ENCODE results near the gene GRIK5. TPM values are rescaled to one million over a fixed set of nuclear protein-coding genes. Genes with fewer than 3 reads are reported as not detected.

Gene GRIK5
- total and polyA plus RNA-seq, 2 of the 8 experiments (the other 6 are each of a cell fraction or from before 2014, with no cell fraction given) = 17.8 to 42.9 TPM

- H3K36me3 ChIP-seq (ENCODE audit: control insufficient read depth in 2 of 4, insufficient read depth in 4 of 4, low read length in 3 of 4) = peaks cover 16 to 63% (median 53%) of the 10 kb centered on the region in 4 experiments
- H2BK120ac ChIP-seq (replicated peaks; ENCODE audit: low read depth, low read length) = no peak overlapping the region
- H3K27me3 ChIP-seq (replicated peaks in 1 of 4; ENCODE audit: control insufficient read depth in 3 of 4, extremely low read depth in 1 of 4, insufficient read depth in 3 of 4, low read length in 3 of 4) = no peaks in the 10 kb centered on the region
- H2BK12ac ChIP-seq (ENCODE audit: low read depth, low read length) = no peak overlapping the region
- H3K79me1 ChIP-seq (ENCODE audit: low read depth, low read length) = no peaks in the 10 kb centered on the region
- no peak overlapping the region for H3K56ac ChIP-seq (replicated peaks; ENCODE audit: insufficient read length, low read depth, low read length)
- H3K9ac ChIP-seq (replicated peaks in 1 of 4; ENCODE audit: extremely low read depth in 1 of 4, low read depth in 3 of 4, low read length in 3 of 4) = no peak overlapping the region
- no peak overlapping the region; the same call in 1 of the 2 replicates for H4K8ac ChIP-seq (ENCODE audit: extremely low read depth, insufficient read depth, low read length)
- no peak overlapping the region for H3K4me2 ChIP-seq (ENCODE audit: insufficient read depth in 1 of 2, low read depth in 2 of 2, low read length in 2 of 2)
- H4K5ac ChIP-seq (ENCODE audit: insufficient read length, low read depth, low read length) = no peak overlapping the region
- FAIRE-seq (no peak), DNase-seq (ENCODE audit: low read depth in 1 of 2, low spot score in 2 of 2) (no peak)
- WGBS, 2 experiments (ENCODE audit: extremely low coverage in 1 of 2, insufficient coverage in 1 of 2, insufficient read length in 1 of 2, insufficient replicate concordance in 2 of 2, low coverage in 1 of 2, low lambda C conversion rate in 2 of 2, missing lambda C conversion rate in 1 of 2) = 94% methylated on average over 16 of the region's 17 CpGs; no CpG with 5 or more reads in 1 of the 2 experiments
- H3K4ac ChIP-seq (replicated peaks; ENCODE audit: insufficient read length, low read depth, low read length) = no peak overlapping the region
- no peaks in the 10 kb centered on the region for H3K9me3 ChIP-seq (ENCODE audit: insufficient read depth in 2 of 2, low read depth in 1 of 2, low read length in 1 of 2)
- ChIA-PET POLR2A (ENCODE audit: partially characterized antibody) (interaction anchor here (1.3 kb wide), 1 partner anchor 20 kb away, joined by 3 read pairs; no protein-coding TSS in a partner anchor), CTCF (ENCODE audit: partially characterized antibody) (interaction anchor here (0.8 to 5.6 kb wide), 7 partner anchors 9 to 348 kb away, joined by 3 to 23 read pairs (median 4); no protein-coding TSS in a partner anchor)
- no peak overlapping the region for H3K27ac ChIP-seq (ENCODE audit: low read depth, low read length)
- no peaks in the 10 kb centered on the region for H3K4me1 ChIP-seq (replicated peaks in 1 of 4; ENCODE audit: control insufficient read depth in 3 of 4, insufficient read depth in 4 of 4, low read length in 3 of 4)
- H2BK15ac ChIP-seq (ENCODE audit: low read length) = no peak overlapping the region
- no peaks in the 10 kb centered on the region for H3K79me2 ChIP-seq (ENCODE audit: control insufficient read depth in 1 of 2, insufficient read depth in 2 of 2, low read length in 2 of 2)
- no peak overlapping the region for H4K91ac ChIP-seq (replicated peaks; ENCODE audit: insufficient read length, low read length)
- H2BK20ac ChIP-seq (ENCODE audit: low read length) = no peak overlapping the region
- no peaks in the 10 kb centered on the region for H3K23me2 ChIP-seq (ENCODE audit: low read depth, low read length)
- no peak overlapping the region for H3K4me3 ChIP-seq (ENCODE audit: extremely low read depth in 1 of 4, insufficient read depth in 2 of 4, low read depth in 3 of 4, low read length in 4 of 4)
- no peak overlapping the region for H2AFZ ChIP-seq (ENCODE audit: low read length)
- no peak overlapping the region for H2AK5ac ChIP-seq (ENCODE audit: low read depth, low read length)
- peaks cover 0 to 16% of the 10 kb centered on the region in 2 experiments for H4K20me1 ChIP-seq (replicated peaks in 1 of 2; ENCODE audit: control insufficient read depth in 1 of 2, insufficient read depth in 2 of 2, low read length in 2 of 2)
- no peak overlapping the region for H3K18ac ChIP-seq (ENCODE audit: extremely low read depth, low read length)
- H2BK5ac ChIP-seq (ENCODE audit: low read depth, low read length) = no peak overlapping the region
- no peak overlapping the region for H3K14ac ChIP-seq (ENCODE audit: insufficient read length)
- H3K23ac ChIP-seq (ENCODE audit: insufficient read length) = no peak overlapping the region
- TF ChIP-seq RAD21 (IDR thresholded peaks at IDR 0.05 in 1 of 2, conservative IDR thresholded peaks at IDR 0.05 in 1 of 2; ENCODE audit: low read depth in 2 of 2, low read length in 2 of 2) (no peak), TCF12 (IDR thresholded peaks at IDR 0.05; ENCODE audit: low read depth, low read length) (no peak), HDAC6 (IDR thresholded peaks at IDR 0.05; ENCODE audit: low read depth, low read length) (no peak), E2F6 (IDR thresholded peaks at IDR 0.05) (no peak), POU5F1 (IDR thresholded peaks at IDR 0.05; ENCODE audit: low read depth, low read length) (no peak), EZH2 (IDR thresholded peaks at IDR 0.05; ENCODE audit: low read depth, low read length, severe bottlenecking) (no peak), CTBP2 (IDR thresholded peaks at IDR 0.05; ENCODE audit: borderline replicate concordance, insufficient read depth, insufficient read length, low read length) (no peak), SP1 (IDR thresholded peaks at IDR 0.05; ENCODE audit: low read depth, low read length) (no peak), TAF7 (optimal IDR thresholded peaks at IDR 0.05; ENCODE audit: borderline replicate concordance, low read depth, low read length) (no peak), ASH2L (IDR thresholded peaks at IDR 0.05; ENCODE audit: low read length) (no peak), RFX5 (IDR thresholded peaks at IDR 0.05; ENCODE audit: borderline replicate concordance, low read depth, low read length) (no peak)
These were observed 16.7 kb downstream of the GRIK5 start for GRCh38 chr19:42053037-42053935.
